IMR-90 (cell line): ENCODE results near the gene FRS3. TPM values are rescaled to one million over a fixed set of nuclear protein-coding genes. Genes with fewer than 3 reads are reported as not detected.

Experiments used
- microRNA-seq, 2 experiments: library from miRNA; stranded (forward) in 1 of 2; unstranded in 1 of 2; fragments of 10-50 nt in 1 of 2; fragments of <30 nt in 1 of 2; gene quantifications in 1 of 2; microRNA quantifications in 1 of 2; one replicate each; pipeline versions ENCODE3 to v1.1.0; 2013 to 2020; ENCODE audit not compliant: insufficient read depth in 1 of 2, insufficient read length in 1 of 2, unreplicated experiment in 1 of 2
- polyA plus RNA-seq, 3 experiments: library from polyadenylated mRNA; depleted of rRNA; stranded (reverse); fragments of >200 nt; gene quantifications; 2 replicates each; pipeline ENCODE4 v1.2.3, GENCODE V29; 2012; ENCODE audit warnings: low replicate concordance in 1 of 3
- small RNA-seq, 5 experiments: library from RNA; depleted of rRNA; stranded (forward); fragments of <200 nt; gene quantifications; one replicate each; pipeline ENCODE3, GENCODE V24; 2012
- total RNA-seq: library from RNA; depleted of rRNA; stranded (reverse); fragments of >200 nt; gene quantifications from 2 replicates; pipeline ENCODE4 v1.2.3, GENCODE V29; 2012; rRNA removed

Gene FRS3
- total and polyA plus RNA-seq, 2 of the 4 experiments (the other 2 are of a cell fraction) = 0.54 to 3.8 TPM

Small RNA genes within 50 kb of the gene (microRNA-seq; reads per million reads assigned to microRNA genes)
- not detected for gene AL365205.2 (ENCODE audit: insufficient read depth, insufficient read length)
- gene AL365205.3 (ENCODE audit: insufficient read depth, insufficient read length) = not detected

Small RNA genes within 50 kb of the gene (small RNA-seq; reads per million reads assigned to genes)
- 0 reads per million in 5 experiments for gene AL365205.2
- 0 reads per million in 5 experiments for gene AL365205.3

Other genes starting within 250 kb of the FRS3 start
- gene FOXP4, start 233.5 kb downstream of the FRS3 start, total RNA-seq = 0.72 and 0.83 TPM in 2 replicates
- 9.5 and 10.4 TPM in 2 replicates for gene FOXP4, start 233.5 kb downstream of the FRS3 start, polyA plus RNA-seq (2012; rRNA removed)
- gene MDFI, start 141.4 kb downstream of the FRS3 start, total RNA-seq = 0.18 and 0.28 TPM in 2 replicates
- gene MDFI, start 141.4 kb downstream of the FRS3 start, polyA plus RNA-seq (2012; rRNA removed) = 0.29 and 0.36 TPM in 2 replicates
- gene TFEB, start 44.3 kb downstream of the FRS3 start, total RNA-seq = 4.4 and 4.5 TPM in 2 replicates
- gene TFEB, start 44.3 kb downstream of the FRS3 start, polyA plus RNA-seq (2012; rRNA removed) = 4.7 and 4.9 TPM in 2 replicates
- not detected in 2 replicates for gene PGC, start 32.5 kb downstream of the FRS3 start, total RNA-seq
- not detected in 2 replicates for gene PGC, start 32.5 kb downstream of the FRS3 start, polyA plus RNA-seq (2012; rRNA removed)
- not detected in 2 replicates for gene PRICKLE4, start 882 bp upstream of the FRS3 start, total RNA-seq
- 0.72 and 0.99 TPM in 2 replicates for gene PRICKLE4, start 882 bp upstream of the FRS3 start, polyA plus RNA-seq (2012; rRNA removed)
- 120 and 128 TPM in 2 replicates for gene TOMM6, start 7.8 kb upstream of the FRS3 start, total RNA-seq
- 204 and 227 TPM in 2 replicates for gene TOMM6, start 7.8 kb upstream of the FRS3 start, polyA plus RNA-seq (2012; rRNA removed)
- gene USP49, start 115.5 kb upstream of the FRS3 start, total RNA-seq = 1.4 TPM in 2 replicates
- 1.4 and 2.1 TPM in 2 replicates for gene USP49, start 115.5 kb upstream of the FRS3 start, polyA plus RNA-seq (2012; rRNA removed)
- 35.6 and 38.2 TPM in 2 replicates for gene MED20, start 141.2 kb upstream of the FRS3 start, total RNA-seq
- gene MED20, start 141.2 kb upstream of the FRS3 start, polyA plus RNA-seq (2012; rRNA removed) = 22.0 and 24.8 TPM in 2 replicates
- 25.3 and 26.7 TPM in 2 replicates for gene BYSL, start 141.6 kb upstream of the FRS3 start, total RNA-seq
- 35.5 and 36.3 TPM in 2 replicates for gene BYSL, start 141.6 kb upstream of the FRS3 start, polyA plus RNA-seq (2012; rRNA removed)
- gene CCND3, start 161.9 kb upstream of the FRS3 start, total RNA-seq = 19.2 and 19.4 TPM in 2 replicates
- gene CCND3, start 161.9 kb upstream of the FRS3 start, polyA plus RNA-seq (2012; rRNA removed) = 61.9 and 63.8 TPM in 2 replicates